Calu3 (cell line): ENCODE measurements around the gene DDB1. TPM values are rescaled to one million over a fixed set of nuclear protein-coding genes. Genes with fewer than 3 reads are reported as not detected.

Source experiments
- BruUV-seq: library from RNA; stranded (reverse); fragments of 400-500 nt; replicated peaks from 2 replicates; lab custom pipeline; 2021; lab: Mats Ljungman, UMichigan
- CTCF ChIA-PET: fragments of 300-600 bp; sonication (Branson Sonifier 250); formaldehyde crosslinking; loops from one replicate; lab custom pipeline; 2022; ENCODE audit warnings: antibody characterized with exemption; lab: Charles Lee
- DNase-seq: peaks from one replicate; pipeline ENCODE4 v3.0.0; 2022
- H3K27ac Mint-ChIP-seq: one replicate; pipeline ENCODE4 v1.8.0; 2022; ENCODE audit warnings: mixed read lengths; ENCODE audit not compliant: unreplicated experiment
- H3K27me3 Mint-ChIP-seq: one replicate; pipeline ENCODE4 v1.8.0; 2022; ENCODE audit warnings: mixed read lengths; ENCODE audit not compliant: unreplicated experiment
- H3K36me3 Mint-ChIP-seq: one replicate; pipeline ENCODE4 v1.8.0; 2022; ENCODE audit warnings: mild to moderate bottlenecking, moderate library complexity, mixed read lengths; ENCODE audit not compliant: insufficient read depth, unreplicated experiment
- H3K4me1 Mint-ChIP-seq: one replicate; pipeline ENCODE4 v1.8.0; 2022; ENCODE audit warnings: mild to moderate bottlenecking, low read depth, mixed read lengths; ENCODE audit not compliant: unreplicated experiment
- H3K4me3 Mint-ChIP-seq: one replicate; pipeline ENCODE4 v1.8.0; 2022; ENCODE audit warnings: mild to moderate bottlenecking, low read depth, moderate library complexity, mixed read lengths; ENCODE audit not compliant: unreplicated experiment
- H3K9me3 Mint-ChIP-seq: one replicate; pipeline ENCODE4 v1.8.0; 2022; ENCODE audit warnings: low read depth, mixed read lengths; ENCODE audit not compliant: unreplicated experiment
- CTCF ChIP-seq: fragments of 200-600 bp; IDR thresholded peaks from one replicate; pipeline ENCODE4 v1.8.0; 2022; ENCODE audit warnings: antibody characterized with exemption; ENCODE audit not compliant: unreplicated experiment
- intact Hi-C: fragments of 100-400 bp; cut with micrococcal nuclease; formaldehyde crosslinking; loops from one replicate; pipeline ENCODE4 v1.10.0; 2022; ENCODE audit not compliant: unreplicated experiment
- total RNA-seq: library from RNA; stranded (reverse); gene quantifications from 2 replicates; pipeline ENCODE4 v1.2.3, GENCODE V29; 2022

DDB1 gene
- total RNA-seq, 1 experiment from 2014 or later = 193 TPM

DNA sequence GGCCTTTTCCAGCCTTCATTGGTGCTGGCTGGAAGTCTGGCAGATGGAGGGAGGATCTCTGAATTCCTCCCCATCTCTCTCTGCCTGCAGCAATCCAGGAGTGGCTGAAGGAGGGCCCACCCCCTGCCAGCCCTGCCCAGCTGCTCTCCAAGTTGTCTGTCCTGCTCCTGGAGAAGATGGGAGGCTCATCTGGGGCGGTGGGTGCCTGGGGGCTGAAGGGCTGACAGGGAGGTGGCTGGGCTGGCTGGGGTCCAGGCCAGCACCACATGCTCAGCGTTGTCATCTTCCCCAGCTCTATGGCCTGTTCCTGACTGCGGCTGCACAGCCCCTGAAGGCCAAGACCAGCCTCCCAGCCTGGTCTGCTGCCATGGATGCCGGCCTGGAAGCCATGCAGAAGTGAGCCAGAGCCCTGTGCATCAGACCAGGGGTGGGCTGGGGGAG, 12.3 kb upstream of the DDB1 start:
- Mint-ChIP-seq H3K9me3 (no peaks in the 10 kb centered on the region), H3K36me3 (peaks cover 13% of the 10 kb centered on the region), H3K4me1 (no peaks in the 10 kb centered on the region), H3K27me3 (no peaks in the 10 kb centered on the region), H3K27ac (no peak overlapping the region), H3K4me3 (no peak overlapping the region)
- intact Hi-C loops = no loop called here
- no peak for TF ChIP-seq CTCF
- no peak for DNase-seq
- no TSS peak for BruUV-seq
- CTCF ChIA-PET = no interaction called here

- H3K4me1 Mint-ChIP-seq = no peaks in the 10 kb centered on the region
- H3K27ac Mint-ChIP-seq = no peak overlapping the region
- H3K4me3 Mint-ChIP-seq = no peak overlapping the region
- H3K27me3 Mint-ChIP-seq = no peaks in the 10 kb centered on the region
- intact Hi-C loops = no loop called here
- no peak for DNase-seq
- CTCF ChIA-PET = interaction anchor here (0.6 kb wide), 1 partner anchor 79 kb away, joined by 7 read pairs; no protein-coding TSS in a partner anchor
- no peaks in the 10 kb centered on the region for H3K9me3 Mint-ChIP-seq
- TF ChIP-seq CTCF = no peak
- H3K36me3 Mint-ChIP-seq = peaks cover 13% of the 10 kb centered on the region
- BruUV-seq = no TSS peak
Observed at GRCh38 chr11:61343792-61344745, 11.2 kb upstream of the DDB1 start.

- Mint-ChIP-seq H3K4me1 (no peaks in the 10 kb centered on the region), H3K36me3 (peaks cover 17% of the 10 kb centered on the region), H3K27me3 (no peaks in the 10 kb centered on the region), H3K9me3 (no peaks in the 10 kb centered on the region), H3K4me3 (no peak overlapping the region), H3K27ac (no peak overlapping the region)
- no peak for TF ChIP-seq CTCF
- intact Hi-C loops = no loop called here
- CTCF ChIA-PET = no interaction called here
- BruUV-seq = no TSS peak
- no peak for DNase-seq
Observed at GRCh38 chr11:61342207-61342803, 9.4 kb upstream of the DDB1 start.

GRCh38 chr11:61341706-61342105, 8.8 kb upstream of the DDB1 start:
- CTCF ChIA-PET = interaction anchor here (0.6 kb wide), 1 partner anchor 640 kb away, joined by 3 read pairs; no protein-coding TSS in a partner anchor
- H3K36me3 Mint-ChIP-seq = peaks cover 21% of the 10 kb centered on the region
- intact Hi-C loops = no loop called here
- BruUV-seq = no TSS peak
- no peaks in the 10 kb centered on the region for H3K9me3 Mint-ChIP-seq
- no peak for DNase-seq
- TF ChIP-seq CTCF = no peak
- H3K27me3 Mint-ChIP-seq = no peaks in the 10 kb centered on the region
- no peaks in the 10 kb centered on the region for H3K4me1 Mint-ChIP-seq
- H3K27ac Mint-ChIP-seq = no peak overlapping the region
- H3K4me3 Mint-ChIP-seq = no peak overlapping the region
